ENCODE data around the gene KCNQ1. TPM values are rescaled to one million over a fixed set of nuclear protein-coding genes. Genes with fewer than 3 reads are reported as not detected.

Gene KCNQ1
- total RNA-seq, 1 donor from 2014 or later = 52.9 TPM

DNA sequence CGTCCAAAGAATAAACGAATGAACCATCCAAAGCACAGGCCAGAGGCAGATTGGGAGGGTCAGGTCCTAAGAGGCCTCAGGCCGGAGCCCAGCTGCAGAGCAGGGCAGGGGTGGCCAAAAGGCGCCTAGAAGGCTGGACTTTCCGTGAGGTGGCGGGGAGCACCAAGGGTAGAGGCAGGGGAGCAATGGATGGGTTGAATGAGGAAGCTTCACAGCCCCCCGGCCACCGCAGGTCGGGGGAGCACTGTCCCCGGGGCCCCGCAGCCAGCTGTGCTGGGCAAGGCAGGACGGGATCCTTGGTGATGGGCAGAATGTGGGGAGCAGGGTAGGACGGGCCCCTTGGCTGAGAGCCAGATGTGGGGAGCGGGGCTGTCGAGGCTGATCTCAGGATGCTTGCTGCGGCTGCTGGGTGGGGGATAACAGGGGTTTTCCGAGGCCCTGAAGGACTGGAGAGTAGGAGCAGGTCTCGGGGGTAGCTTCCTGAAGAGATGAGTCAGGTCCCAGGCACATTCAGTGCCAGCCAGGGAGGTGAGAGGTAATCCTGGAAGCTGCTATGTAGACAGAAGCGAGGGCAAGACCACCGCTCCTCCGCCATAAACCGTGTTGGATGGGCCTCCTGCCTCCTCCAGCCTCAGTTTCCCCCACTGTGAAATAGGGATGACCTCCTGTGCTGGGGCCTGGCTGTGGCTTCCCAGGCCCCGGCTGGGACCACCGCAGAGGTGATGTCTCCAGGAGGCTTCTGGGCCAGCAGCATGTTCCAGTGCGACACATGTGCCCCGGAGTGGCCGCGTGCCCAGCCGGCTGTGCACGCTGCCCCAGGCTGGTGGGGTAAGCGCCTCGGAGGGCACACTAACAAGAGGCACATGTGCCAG, 289.6 kb downstream of the KCNQ1 start:
- H3K4me1 ChIP-seq = no peaks in the 10 kb centered on the region
- no peaks in the 10 kb centered on the region for H3K36me3 ChIP-seq
- H3K27me3 ChIP-seq = no peaks in the 10 kb centered on the region
- H3K9me3 ChIP-seq = no peaks in the 10 kb centered on the region
- DNase-seq = no peak
- TF ChIP-seq, protein P1, sequence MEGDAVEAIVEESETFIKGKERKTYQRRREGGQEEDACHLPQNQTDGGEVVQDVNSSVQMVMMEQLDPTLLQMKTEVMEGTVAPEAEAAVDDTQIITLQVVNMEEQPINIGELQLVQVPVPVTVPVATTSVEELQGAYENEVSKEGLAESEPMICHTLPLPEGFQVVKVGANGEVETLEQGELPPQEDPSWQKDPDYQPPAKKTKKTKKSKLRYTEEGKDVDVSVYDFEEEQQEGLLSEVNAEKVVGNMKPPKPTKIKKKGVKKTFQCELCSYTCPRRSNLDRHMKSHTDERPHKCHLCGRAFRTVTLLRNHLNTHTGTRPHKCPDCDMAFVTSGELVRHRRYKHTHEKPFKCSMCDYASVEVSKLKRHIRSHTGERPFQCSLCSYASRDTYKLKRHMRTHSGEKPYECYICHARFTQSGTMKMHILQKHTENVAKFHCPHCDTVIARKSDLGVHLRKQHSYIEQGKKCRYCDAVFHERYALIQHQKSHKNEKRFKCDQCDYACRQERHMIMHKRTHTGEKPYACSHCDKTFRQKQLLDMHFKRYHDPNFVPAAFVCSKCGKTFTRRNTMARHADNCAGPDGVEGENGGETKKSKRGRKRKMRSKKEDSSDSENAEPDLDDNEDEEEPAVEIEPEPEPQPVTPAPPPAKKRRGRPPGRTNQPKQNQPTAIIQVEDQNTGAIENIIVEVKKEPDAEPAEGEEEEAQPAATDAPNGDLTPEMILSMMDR (IDR thresholded peaks at IDR 0.05) = no peak
- intact Hi-C loops (cut with DNase I) = no loop called here
- no peak overlapping the region for H3K4me3 ChIP-seq
- H3K27ac ChIP-seq = no peak overlapping the region
- no peak for ATAC-seq

DNA sequence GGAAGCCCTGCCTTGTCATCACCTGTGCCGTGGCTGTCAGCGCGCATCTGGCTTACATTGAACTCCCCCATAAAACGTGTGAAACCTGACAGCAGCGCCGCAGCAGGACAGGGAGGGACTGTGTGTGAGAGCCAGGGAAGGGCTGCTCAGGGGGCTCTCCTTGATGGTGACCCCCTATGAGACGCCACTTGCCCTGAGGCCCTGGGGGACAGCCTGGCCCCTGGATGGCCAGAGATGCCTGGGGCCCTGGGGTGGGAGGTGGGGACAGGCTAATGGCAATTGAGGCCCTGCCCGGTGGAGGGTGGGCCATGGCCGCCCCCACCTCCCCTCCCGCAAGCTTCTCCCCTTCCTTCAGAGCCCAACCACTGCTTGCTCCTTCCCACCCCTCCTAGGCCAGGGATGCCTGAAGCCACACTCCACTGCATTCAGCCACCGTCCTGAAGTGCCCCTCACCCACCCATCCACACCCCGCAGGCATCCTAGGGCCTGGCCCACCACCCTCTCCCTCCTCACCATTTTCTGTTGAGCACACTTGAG, 290.3 kb downstream of the KCNQ1 start:
- intact Hi-C loops (cut with DNase I) = no loop called here
- DNase-seq = no peak
- Histone ChIP-seq H3K9me3 (no peaks in the 10 kb centered on the region), H3K27ac (no peak overlapping the region), H3K36me3 (no peaks in the 10 kb centered on the region), H3K4me1 (no peaks in the 10 kb centered on the region), H3K27me3 (no peaks in the 10 kb centered on the region), H3K4me3 (no peak overlapping the region)
- no peak for ATAC-seq
- TF ChIP-seq, protein P1 (IDR thresholded peaks at IDR 0.05) = no peak

DNA sequence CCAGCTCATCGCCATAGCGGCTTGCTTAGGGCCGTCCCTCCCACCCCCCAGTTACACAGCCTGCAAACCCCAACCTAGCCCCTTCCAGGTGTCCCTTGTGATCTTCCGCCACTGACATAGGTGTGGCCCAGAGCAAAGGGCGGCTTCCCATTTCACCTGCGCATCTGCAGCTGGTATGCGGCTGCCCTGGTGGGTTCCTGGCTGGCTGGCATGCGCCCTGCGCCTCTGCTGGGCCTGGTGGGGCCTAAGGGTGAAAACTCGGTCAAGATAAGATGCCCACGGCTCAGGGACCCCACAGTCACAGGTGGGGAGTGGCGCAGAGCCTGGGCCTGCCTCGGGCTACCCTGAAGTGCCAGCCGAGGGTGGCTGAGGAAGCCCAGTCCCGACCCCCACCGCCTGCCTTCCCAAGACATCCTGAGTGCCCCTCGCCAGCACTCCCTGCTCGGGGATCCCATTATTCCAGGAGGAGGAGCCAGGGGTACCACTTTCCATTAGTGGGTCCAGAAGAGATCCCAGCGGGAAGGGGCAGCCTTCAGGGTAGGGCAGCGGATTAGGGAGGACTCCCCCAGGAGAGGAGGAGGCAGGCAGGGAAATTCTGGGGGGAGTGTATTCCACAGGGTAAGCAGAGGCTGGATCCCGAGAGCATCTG, 291.9 kb downstream of the KCNQ1 start:
- DNase-seq = no peak
- Histone ChIP-seq H3K27me3 (no peaks in the 10 kb centered on the region), H3K4me3 (no peak overlapping the region), H3K4me1 (peaks cover 3% of the 10 kb centered on the region), H3K9me3 (no peaks in the 10 kb centered on the region), H3K27ac (no peak overlapping the region), H3K36me3 (no peaks in the 10 kb centered on the region)
- no peak for ATAC-seq
- TF ChIP-seq, protein P1 (IDR thresholded peaks at IDR 0.05) = no peak
- intact Hi-C loops (cut with DNase I) = no loop called here

DNA sequence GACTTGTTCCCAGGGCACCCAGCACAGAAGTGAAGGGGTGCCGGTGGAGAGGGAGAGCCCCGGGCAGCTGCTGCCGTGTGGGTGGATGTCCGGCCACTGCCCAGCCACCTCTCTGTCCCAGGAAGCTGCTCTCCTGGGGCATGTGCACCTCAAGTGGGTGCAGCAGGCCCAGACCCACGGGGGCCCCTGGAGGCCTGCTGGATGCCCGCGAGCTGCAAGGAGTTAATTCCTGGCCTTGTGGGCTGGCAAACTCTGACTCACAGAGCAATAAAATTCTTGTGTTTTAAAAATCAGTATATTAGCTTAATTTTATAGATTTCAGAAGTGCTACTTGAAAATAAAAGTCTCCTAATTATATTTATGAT, 292.4 kb downstream of the KCNQ1 start:
- Histone ChIP-seq H3K36me3 (no peaks in the 10 kb centered on the region), H3K4me3 (no peak overlapping the region), H3K27ac (no peak overlapping the region), H3K4me1 (peaks cover 3% of the 10 kb centered on the region), H3K27me3 (no peaks in the 10 kb centered on the region), H3K9me3 (no peaks in the 10 kb centered on the region)
- ATAC-seq (no peak), DNase-seq (no peak)
- intact Hi-C loops (cut with DNase I) = no loop called here
- TF ChIP-seq, protein P1 (IDR thresholded peaks at IDR 0.05) = no peak

DNA sequence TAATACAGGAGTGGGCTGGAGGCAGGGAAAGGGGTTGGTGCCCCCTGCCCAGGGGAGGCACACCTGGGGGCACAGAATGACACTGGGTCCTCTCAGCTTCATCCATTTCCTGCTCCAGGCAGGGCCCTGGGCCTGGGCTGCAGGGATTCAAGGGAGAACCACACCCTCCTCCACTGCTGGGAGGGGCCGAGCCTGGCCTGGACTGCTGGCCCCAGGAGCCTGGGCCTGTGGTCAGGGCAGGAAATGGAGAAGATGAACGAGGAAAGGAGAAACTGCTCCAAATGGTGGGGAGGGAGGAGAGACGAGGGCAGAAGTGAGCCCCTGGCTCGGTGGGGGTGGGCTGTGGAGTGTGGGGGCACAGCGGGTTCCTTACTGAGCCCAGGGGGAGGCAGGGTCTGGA, 293.1 kb downstream of the KCNQ1 start:
- H3K9me3 ChIP-seq = no peaks in the 10 kb centered on the region
- TF ChIP-seq, protein P1 (IDR thresholded peaks at IDR 0.05) = no peak
- no peaks in the 10 kb centered on the region for H3K27me3 ChIP-seq
- no peak overlapping the region for H3K4me3 ChIP-seq
- DNase-seq (no peak), ATAC-seq (peak; percentile 7)
- intact Hi-C loops (cut with DNase I) = no loop called here
- H3K4me1 ChIP-seq = peaks cover 3% of the 10 kb centered on the region
- no peak overlapping the region for H3K27ac ChIP-seq
- no peaks in the 10 kb centered on the region for H3K36me3 ChIP-seq

All from upper lobe of right lung (tissue), 1 donor.